DMS79 treated with DMSO at 0.1 percent for 48 hours (cell line): ENCODE measurements around the gene TRIP13.

Experiments
- DNase-seq: peaks from one replicate; lab custom pipeline; 2025; lab: John Stamatoyannopoulos, UW

Gene TRIP13

DNA sequence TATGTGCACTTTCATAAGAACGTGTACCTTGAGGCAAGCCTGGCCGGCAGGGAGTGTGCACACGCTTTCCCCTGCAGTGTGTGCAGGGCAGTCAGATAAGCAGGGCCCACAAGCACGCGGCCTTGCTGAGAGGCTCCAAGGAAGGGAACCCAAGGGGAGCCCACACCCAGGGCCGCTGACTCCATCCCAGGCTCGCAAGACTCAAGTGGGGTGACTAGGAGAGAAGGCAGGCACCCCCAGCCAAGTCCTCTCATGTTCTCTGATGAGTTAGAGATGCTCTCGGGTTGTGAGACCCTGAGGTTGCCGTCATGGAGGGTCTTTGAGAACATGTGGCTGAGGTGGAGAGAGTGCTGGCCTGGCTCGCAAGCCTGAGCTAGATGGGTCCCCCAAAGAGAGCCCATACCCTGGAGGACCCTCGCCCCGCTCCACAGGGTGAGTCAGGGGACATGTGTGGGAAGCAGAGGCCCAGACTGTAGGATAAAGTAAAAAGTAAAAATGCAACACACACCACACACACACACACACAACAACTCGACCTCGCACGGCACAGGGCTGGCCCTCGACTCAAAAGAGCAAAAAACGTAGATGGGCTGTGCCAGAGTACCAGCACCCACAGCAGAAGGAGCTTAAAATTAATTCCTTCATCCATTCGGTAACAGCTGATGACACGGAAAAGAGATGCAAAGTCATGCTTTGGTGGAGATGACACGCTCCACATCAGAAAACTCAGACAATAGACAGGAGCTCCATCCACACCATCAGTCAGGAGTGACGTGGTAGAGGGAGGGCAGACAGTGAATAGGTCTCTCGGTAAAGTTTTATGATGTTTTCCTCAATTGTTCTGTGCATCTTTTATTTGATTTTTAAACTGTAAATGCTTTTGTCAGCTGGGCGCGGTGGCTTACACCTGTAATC, 61.1 kb downstream of the TRIP13 start:
- DNase-seq: no peak

DNA sequence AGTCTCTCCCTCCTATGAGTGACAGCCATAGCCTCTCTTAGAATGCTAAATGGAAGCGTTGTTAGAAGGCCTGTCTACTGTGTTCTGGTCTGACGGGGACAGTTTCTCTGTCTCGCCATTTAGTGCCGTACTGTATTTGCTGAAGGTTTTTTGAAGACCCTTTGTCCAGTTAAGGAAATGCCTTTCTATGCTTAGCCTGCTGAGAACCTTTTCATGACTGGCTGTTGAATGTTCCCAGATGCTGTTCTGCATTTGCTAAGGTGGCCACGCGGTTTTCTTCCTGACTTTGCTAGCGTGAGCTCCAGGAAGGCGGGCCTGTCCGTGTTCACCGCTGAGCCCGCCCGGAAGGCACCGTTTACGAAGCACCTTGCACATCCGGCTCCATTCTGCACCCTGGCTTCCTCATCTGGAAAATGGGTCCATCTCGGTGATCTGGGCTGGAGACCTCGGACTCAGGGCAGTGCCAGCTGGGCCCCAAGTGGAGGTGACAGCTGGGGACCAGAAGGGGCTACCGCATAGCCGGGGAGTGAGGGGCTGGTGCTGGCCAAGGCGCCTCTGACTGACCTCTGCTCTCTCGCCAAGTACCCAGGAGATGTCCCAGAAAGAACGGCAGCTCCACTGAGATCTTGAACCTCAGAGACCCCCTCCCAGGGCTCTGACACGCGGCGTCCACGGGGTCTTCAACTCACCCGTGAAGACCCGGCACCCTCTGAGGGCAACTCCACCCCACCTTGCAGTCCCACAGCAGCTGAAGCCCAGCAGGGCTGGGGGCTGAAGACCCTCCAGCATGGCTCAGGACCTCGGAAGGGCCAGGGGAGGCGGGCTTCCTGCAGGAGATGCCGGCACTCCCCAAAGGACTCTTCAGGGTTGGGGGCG, 63.4 kb downstream of the TRIP13 start:
- DNase-seq: no peak

DNA sequence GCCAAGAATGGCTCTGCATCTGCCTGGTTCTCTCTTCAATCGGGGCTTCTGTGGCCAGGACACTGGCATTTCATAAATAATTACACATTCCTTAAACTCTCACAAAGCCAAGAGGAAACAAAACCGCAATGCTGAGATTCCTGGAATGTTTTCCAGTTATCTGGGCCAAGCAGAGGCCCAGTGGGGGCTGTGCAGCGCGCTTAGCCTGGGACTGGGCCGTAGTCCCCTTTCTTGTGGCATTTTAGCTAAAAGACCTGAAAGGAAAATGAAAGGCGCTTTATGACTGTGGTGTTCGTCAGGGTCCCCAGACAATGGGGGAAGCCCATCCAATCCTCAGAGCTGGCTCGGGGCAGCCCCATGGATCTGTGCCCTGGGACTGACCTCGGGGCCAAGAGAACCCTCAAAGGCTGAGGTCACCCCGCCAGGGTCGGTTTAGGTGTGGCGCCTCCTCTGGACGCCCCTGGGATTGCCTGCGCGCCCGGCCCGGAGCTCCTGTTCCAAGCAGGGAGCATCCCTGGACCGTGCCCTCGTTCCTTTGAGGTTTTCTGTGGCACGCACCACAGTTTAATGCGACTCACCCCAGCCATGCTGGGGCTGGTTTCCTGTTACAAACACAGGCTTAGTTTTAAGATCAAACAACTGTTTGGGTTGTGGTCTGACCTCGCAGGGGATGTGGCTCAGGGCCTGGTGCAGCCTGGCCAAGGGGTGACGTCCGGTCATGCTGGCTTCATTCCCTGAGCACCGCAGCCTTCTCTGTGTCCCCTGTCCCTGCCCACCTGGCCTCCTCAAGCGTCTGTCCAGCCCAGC, 64.5 kb downstream of the TRIP13 start:
- DNase-seq: no peak

DNA sequence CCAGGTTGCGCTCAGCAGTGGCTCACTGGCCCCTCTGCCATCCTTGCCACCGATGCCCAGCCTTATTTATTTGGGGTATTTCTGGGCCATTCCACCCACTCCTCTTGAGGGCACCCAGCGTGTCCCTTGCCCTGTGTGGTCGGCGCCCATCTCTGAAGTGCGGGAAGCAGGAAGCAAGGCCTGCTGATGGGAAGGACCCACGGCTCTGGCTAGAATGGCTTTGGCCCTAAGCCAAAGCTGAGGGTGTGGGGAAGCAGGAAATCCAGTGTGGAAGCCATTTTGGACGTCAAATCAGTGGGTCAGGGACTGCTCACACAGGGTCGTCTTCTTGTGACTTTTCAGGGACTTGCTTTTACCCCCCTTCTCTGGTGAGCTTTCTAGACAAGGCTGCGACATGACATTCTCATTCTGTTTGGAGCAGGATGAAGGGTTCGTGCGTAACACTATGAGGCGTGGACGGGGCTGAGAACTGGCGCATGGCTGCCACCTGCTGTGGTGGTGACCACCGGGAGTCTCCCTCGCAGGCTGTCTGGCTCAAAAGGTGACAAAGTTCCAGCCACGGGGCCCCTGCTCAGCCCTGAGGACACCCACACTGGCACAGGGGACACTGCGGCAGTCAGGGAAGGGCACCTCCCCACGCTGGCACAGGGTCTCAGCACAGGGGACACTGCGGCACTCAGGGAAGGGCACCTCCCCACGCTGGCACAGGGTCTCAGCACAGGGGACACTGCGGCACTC, 65.2 kb downstream of the TRIP13 start:
- DNase-seq: no peak

DNA sequence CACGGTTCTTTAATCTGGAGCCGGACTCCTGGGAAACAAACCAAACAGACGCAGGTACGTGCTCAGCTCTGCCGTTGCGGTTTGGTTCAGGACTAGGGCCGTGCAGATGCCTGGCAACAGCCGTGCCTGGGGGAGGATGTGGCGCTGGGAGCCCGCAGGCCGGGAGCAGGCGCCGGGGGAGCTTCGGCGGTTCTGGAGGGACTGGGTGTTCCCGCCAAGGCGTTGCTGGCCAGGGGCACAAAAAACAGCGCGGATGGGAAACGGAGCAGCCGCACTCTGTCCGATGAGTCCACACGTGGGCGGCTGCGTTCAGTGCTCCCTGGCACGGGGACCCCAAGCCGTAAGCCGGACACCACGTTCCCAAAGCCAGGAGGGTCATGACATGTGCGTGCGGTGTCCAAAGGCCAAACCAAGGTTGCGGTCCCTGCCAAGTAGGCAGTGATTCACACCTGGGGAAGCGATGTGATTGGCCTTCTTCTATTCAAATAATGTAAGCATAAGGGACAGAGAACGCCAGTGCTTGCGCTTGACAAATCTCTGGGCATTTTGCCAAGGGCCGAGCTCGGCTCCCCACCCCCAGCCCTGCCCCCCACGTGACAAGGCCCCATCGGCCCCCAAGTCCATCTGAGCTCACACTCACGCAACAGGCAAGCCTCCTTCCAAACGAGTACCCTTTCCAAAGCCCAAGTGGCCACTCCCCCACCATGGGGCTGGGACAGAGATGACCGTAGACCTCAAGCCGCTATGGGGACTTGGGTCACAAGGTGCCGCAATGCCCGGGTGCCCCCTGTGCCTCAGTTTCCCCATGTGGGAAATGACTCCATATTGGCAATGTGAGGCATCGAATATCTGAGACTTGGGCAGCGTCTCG, 66.3 kb downstream of the TRIP13 start:
- DNase-seq: no peak

DNA sequence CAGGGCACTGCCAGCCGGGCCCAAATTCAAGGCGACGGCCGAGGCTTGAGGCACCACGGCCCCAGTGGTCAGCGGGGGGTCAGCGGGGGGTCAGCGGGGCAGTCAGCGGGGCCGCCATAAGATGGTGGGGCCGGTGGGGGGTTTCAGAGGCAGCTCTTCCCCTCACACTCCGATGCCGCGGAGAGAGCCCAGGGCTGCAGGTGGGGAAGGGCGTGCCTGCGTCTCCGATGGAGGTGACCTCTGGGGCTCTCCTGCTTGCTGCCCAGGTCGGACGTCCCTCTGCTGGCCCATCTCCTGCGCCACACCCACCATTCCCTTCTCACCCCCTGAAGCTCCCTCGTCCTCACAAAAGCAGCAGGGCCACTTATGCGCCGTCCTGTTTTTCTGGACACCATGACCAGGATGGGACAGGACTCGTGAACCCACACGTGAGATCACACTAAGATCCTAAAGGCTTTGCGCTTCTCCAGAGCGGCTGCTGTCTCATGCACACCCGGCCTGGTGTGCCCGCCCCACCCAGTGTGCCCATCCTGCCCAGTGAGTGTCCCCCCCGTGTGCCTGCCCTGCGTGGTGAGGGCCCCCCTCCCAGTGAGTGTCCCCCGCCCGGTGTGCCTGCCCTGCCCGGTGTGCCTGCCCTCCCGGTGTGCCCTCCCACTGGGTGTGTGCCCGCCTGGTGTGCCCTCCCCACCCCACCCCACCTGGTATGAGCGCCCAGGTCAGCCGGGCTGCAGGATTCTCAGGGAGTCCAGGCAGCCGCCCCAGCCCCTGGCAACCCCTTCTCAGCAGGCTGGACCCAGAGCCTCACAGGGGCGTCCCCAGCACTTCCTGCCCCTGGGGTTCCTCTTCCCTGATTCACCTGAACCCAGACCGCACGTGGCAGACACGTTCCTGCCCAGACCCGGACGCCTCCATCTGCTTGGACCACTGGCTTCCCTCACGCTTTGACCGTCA, 67.2 kb downstream of the TRIP13 start:
- no peak for DNase-seq

DNA sequence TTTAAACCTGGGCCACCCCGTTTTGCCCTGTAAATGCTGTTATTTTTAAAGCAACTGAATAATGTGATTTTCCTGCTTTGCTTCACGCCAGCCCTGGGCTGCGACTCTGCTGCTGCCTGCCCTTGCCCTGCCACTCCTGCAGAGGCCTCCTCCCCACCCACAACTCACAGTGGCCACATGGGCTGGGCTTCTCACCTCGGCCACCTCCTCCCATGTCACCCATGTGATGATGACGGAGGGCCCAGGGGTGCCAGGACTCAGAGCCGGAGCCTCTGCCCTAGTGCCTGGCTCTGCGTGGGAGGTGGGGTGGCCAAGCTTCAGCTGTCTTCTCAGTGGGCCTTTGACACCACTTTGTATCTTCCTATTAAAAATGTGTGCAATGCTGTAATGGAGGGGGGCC, 67.9 kb downstream of the TRIP13 start:
- no peak for DNase-seq

DNA sequence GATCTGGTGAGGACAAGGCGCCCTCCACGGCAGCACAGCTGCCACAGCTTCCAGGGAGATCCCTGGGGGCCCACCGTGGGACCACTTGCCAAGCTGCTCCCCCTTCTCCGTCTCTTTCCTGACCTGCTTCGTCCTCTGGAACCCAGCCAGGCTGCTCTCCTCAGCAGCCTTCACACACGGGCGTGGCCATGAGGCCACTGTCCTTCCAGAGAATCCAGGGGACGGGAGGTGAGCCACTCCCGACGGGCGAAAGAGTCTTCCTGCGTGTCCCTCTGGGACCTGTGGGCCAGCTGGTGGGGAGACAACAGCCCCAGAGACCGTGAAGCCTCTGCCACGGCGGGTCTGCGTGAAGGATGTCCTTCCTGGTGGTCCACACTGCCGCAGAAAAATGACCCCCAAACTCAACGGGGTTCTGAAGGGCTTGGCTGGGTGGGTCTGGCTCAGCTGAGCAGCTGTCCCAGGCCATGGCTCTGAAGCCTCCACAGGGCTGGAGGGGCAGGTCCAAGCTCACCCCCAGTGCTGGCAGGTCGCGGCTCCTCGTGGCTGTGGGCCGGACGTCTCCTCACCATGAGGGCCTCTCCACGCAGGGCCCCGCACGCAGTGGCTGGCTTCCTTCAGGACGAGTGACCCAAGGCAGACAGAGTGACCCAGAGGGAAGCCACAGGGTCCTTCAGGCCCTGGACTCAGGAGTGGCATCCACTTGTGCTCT, 68.5 kb downstream of the TRIP13 start:
- DNase-seq: no peak

DNA sequence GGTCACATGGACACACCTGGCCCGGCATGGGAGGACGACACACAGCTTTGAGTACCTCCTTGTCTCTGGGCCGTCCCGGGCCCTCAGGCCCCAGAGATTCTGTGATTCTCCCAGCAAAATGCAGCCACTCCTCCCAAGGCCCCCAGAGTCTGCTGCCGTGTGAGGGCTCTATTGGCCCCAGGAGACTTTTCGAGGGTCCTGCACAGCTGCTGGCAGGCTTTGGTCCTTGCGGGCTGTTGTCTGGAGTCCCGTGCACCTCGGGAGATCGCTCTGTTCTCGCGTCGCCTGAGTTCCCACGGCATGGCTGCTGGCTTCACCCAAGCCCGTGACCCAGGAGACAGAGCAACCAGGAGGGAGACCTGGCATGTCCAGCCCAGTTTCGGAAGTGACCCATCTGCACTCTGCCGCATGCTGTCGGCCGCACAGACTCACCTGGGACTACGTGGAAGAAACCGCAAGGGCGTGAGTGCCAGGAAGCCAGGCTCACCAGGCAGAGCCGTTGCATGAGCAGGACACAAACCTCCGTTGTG, 69.1 kb downstream of the TRIP13 start:
- DNase-seq: no peak

DNA sequence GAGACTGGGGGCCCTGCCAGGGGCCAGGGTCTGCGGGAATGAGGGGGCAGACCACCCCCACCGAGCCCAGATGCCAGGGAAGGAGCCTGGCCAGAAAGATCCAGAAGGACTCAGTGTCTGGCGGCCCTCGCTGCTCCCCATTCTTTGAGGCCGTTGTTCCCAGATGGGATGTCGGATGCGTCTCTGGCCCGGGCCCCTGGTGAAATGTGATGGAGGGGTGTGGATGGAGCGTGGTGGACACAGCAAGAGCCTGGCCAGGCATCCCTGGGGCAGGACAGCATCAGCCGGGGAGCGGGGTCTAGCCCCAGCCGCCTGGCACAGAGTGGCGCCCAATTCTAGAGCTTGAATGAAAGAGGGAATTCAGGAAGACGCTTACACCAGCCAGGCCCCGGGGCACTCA, 69.7 kb downstream of the TRIP13 start:
- no peak for DNase-seq

DNA sequence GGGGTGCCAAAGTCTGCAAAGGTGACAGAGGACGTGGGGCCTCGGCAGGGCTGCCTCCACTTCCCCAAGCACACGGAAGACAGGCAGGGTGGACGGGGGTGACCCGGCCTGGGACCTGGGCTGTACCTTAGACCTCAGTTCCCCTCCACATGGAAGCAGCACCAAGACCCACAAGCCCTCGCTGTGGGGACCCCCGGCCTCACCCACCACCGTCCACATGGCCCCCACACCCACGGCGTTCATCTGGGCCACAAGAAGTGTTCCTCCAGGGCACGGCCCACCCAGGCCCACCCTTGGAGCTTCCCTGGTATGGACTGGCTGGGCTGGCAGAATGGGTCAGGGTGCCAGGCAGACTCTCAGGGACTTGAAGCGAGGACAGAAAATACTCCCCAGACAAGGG, 70.1 kb downstream of the TRIP13 start:
- no peak for DNase-seq

DNA sequence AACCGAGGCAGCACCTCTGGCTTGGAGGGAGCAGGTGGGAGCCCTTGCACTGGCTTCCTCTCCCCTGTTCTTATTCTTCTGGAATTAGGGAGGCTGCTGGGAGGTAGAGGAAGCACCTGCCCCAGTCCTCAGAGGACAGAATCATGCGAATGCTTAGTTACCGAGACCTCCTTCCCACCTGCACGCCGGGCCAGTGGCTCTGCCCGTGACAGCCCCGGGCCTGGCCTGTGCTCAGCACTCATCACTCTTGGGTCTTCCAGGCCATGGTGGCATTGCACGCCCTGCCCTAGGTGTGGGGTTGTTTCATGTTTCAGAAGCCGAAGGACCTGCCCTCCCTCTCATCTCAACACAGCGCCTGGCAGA, 70.6 kb downstream of the TRIP13 start:
- no peak for DNase-seq

DNA sequence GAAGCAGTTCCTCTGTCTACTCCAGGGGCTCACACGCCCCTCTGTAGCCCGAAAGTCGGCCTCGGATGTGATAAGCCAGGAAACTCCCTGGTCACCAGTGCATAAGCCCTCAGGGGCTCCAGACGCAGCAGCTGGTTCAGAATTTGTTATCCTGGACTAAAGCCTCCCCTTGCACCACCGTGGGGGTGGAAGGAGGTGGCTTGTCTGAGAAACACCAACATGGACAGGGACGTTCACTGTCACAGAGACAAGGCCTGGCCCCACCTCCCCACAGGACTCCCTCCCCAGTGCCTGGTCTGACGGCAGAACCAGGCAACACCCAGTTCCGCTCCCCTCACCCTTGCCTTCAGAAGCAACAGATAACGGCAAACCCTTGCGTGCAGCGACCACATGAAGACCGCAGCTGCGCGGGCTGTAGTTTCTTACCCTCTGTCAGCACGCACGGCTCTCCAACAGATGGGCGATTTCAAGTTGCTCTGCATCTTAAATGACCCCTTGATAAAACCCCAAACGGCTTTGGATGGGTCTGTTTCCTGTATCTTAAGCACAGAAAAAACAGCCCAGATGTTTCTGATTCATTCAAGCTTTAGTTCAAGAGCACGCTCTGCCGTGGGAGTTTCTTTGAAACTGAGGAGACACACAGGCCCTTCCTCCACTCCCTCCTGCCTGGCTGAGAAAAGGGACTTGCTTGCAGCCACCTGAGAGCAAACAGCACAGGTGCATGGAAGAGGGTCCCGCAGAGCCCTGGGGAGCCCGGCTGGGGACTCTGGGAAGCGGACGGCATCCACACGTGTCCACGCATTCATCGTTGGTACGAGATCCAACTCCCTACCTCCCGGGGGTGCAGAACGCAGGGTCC, 71.2 kb downstream of the TRIP13 start:
- DNase-seq: no peak

DNA sequence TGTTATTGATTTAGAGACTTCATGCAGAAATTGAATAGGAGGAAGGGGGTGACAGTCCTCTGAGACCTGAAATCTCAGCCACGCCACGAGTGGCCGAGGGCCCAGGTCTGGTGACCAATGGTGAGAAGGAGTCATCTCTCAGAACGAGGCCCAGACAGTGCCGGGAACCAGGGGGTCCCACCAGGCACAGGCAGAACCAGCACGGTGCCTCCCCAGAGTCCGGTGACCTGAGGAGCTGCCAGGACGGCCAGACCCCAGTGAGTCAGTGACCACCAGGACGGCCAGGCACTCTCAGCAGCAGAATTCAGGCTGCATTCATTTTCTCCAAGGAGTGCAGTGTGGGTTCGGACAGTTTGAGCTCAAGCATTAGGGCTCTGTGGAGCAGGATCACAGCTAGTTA, 72.1 kb downstream of the TRIP13 start:
- DNase-seq: no peak

DNA sequence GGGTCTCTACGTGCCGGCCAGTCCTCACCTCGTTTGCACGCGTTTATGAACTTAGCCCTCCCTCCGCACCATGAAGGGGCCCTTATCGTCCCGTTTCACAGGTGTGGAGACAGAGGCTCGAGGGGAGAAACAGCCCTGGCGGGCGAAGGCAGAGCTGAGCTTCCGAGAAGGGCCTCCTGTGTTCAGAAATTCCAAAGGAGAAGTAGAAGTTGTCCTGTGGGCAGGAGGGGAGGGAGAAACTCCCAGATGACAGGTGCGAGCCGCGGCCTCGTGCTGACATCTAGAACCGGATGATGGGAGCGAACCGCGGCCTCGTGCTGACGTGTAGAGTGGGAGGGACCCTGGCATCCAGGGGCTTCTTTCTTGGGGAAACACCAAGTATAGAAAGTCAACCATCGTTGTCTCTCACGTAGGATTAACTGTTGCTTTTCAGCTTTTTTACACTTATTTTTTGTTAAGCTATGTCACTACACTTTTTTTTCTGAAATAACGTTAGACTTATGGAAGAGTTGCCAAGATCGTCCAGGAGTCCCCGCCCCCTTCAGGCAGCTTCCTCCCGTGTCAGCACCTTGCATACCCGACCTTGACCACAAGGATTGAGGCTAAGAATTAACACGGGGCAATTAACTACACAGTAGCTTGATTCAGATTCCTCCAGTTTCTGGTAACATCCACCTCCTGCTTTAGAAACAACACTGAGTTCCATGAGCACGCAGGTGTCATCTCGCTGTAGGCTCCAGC, 73.1 kb downstream of the TRIP13 start:
- no peak for DNase-seq

DNA sequence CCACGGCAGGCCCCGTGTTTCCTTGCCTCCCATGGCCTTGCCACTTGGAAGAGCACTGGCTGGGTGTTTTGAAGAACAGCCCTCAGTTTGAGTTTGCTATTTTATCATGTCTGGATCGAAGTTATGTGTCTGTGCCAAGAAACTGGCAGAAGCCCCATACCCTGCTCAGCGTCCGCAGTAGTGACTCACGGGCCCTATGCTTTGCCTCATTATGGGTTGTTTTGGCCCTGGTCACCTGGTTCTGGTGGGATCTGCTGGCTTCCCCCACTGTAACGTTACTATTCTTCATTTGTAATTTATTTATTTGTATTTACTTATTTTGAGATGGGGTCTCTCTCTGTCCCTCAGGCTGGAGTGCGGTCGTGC, 73.6 kb downstream of the TRIP13 start:
- no peak for DNase-seq

DNA sequence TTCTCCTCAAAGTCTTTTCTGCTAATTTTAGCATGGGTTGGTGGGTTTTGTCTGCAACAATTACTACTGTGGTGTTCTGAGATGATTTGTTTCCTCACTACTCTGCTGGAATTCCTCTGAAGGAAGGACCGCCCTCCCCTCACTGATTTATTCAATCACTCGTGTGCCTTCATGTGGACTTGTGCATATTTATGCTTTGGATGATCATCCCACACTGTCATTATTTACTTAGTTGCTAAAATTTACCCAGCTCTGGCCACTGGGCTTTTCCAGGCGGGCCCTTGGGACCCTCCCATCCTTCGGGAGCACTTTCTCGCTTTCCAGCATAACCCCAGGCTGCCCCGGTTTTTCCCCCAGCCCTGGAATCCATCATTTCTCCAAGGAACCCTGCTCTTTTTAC, 74.3 kb downstream of the TRIP13 start:
- no peak for DNase-seq
